ENCODE measurements around the gene RACGAP1.

The RACGAP1 gene

DNA sequence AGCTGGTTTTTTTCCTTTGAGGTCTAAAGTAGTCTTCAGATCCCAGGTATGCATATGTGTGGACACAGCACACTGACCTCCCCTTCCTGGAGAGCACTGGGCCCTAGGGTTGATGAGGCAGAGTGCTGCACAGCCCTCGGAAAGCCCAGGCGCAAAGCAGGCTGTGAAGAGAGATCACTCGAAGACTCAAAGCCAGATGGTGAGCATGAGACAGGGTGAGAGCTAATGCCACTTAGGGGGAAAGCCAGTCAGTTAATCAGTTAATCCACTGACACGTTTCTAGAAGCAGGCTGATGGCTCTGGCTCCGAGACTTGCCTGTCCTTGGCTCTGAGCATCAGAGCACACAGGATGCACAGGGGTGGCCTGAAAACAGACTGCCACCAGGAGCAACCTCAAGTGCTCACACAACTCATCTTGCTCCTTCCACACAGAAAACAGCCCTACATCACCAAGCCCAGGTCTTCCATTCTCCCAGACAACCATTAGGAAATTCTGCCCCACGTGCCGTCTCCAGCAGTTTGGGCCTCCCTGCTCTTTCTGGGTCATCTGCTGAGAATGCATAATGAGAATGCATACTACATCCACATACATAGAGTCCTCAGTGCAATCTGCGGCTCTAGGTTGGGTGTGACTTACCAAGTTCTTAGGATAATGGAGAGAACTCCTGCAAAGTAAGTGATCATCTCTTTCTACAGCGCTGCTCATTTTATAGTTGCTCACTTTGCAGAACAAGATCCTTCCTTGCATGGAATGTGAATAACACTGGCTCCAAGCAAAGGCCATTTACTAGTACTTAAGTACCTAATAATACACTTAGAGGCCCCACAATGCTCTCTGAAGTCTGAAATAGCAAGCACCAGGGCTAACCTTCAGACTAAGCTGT is 40.6 kb downstream of the RACGAP1 start:
- no peak for DNase-seq

DNA sequence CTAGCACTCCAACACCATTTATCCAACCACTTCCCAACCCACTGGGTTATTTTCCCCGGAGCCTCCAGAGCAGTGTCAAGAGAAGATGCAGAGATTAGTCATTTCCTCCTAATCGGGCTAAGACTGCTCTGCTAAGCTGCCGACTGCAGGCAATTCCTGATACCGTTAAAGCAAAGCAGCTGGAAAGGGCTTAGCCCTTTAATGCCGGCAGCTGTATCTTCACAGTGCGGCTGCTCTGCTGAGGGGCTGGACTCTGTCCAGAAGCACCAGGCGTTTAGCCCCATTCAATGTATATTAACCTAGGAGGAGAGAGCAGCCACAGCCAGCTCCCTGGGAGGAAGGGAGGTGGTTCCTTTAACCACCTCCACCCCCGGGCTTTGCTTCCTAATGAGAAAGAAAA is 41.4 kb downstream of the RACGAP1 start:
- DNase-seq, result no peak

DNA sequence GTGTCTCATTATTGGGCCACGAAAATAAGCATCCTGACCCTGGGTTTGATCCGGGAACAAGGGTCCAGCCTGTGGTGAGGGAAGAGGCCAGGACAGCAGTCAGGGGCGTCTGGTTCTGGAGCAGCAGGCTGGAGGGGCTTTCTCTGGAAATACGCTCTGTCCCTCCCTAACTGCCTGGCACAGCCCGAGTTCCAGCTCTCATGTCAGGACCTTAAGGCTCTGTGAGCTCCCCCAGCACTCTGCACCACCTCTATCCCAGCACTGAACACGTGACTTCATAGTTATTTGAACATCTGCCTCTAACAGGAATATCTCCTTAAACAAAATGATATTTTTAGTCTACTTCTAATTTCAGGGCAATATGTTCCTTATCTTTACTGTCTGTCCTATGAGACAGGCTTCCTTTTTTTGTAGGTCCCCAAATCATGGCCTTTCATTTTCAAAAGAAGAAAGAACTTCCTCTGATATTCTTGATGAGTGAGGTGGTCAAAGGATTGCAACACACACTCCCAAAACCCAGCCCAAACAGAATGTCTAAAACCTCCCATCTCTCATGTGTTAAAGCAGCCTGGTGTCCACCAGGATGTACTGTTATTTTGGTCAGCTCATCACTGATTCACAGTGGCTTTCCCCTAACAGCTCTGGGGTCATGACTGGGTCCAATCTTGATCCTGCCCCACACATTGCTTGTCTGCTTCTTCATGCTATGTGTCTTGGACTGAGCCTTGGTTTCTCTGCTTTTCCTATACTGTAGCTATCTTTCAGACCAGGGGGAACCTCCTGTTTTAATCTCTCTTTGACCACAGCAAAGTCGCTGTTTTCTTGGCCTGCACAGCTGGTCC is 42.8 kb downstream of the RACGAP1 start:
- no peak for DNase-seq

GRCh38 chr12:49980501-49981349 is 44.6 kb downstream of the RACGAP1 start:
- no peak for DNase-seq

GRCh38 chr12:49979791-49980190 is 45.5 kb downstream of the RACGAP1 start:
- no peak for DNase-seq

- DNase-seq, result no peak
These were observed 46.2 kb downstream of the RACGAP1 start for GRCh38 chr12:49979016-49979586.

DNA sequence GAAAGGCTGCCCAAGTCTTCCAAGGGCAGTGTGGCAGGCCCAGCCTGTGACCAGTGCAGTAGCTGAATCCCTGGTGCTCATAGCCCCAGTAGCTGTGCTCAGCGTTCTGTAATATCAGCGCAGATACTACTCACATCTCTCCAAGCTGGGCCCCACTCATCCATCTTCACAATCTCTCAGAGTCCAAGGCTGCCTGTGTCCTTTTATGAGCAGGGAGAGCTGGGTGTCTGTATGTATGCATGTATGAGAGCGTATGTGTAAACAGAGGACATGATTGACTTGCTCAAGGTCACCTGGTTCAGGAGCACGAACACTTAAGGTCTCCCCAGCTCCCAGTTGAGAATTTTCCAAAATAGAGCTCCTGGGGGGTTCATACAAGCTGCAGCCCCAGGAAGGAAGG is 47.2 kb downstream of the RACGAP1 start:
- no peak for DNase-seq

GRCh38 chr12:49976557-49976956 is 48.7 kb downstream of the RACGAP1 start:
- no peak for DNase-seq

DNA sequence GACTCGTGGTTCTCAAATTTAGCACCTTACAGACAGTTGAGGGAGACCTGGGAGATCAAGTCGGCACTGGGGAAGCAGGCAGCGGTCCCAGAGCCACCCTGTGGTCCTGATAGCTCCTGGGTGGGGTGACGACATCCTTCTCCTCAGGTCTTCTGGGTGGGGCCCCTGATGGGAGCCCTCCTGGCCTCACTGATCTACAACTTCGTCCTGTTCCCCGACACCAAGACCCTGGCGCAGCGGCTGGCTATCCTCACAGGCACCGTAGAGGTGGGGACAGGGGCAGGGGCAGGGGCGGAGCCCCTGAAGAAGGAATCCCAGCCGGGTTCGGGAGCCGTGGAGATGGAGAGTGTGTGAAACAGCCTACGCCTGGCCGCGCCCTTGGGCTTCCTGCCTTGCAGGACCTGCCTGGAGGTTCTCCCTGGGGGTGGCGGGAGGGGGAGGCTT is 50.0 kb downstream of the RACGAP1 start:
- DNase-seq, result no peak

DNA sequence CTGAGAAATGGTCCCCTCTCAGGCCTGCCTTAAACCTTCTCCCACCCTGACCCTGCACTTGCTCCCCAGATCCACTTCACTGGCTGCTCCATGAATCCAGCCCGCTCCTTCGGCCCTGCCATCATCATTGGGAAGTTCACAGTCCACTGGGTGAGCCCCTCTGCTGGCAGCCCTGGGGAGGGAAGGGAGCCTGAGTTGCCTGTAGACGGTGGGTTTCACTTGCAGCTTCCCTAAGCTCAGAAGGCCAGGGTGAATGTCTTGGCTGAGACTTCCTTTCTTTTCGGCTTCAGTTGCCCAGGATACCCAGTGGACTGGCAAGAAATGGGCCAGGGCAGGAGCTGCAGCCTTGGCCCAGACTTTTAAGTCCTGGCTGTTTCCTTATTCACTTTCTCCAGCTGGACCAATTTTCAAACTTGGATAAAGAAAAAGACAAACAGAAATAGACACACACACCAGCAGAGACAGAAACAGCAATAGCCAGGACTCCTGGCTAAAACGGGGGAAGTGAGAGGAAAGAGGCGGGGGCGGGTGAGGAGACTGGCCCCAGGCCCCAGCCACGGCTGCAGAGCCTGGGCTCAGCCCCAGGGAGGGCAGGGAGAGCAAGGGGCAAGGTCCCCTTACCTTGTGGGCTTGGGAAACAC is 50.5 kb downstream of the RACGAP1 start:
- no peak for DNase-seq

GRCh38 chr12:49974231-49974675 is 51.0 kb downstream of the RACGAP1 start:
- no peak for DNase-seq

DNA sequence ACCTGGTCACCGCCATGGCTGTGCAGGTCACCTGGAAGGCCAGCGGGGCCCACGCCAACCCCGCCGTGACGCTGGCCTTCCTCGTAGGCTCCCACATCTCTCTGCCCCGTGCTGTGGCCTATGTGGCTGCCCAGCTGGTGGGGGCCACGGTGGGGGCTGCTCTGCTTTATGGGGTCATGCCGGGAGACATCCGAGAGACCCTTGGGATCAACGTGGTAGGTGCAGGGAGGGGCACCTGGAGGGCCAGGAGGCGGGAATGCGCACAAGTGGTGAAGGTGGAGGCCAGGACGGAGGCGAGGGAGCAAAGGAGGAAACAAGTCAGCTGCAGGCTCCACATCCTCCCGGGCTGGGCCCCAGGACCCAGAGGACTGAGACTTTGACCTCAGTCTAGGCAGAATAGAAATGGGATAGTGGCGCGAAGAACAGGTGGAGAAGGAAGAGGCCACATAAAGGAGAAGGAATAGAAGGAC is 51.9 kb downstream of the RACGAP1 start:
- no peak for DNase-seq

DNA sequence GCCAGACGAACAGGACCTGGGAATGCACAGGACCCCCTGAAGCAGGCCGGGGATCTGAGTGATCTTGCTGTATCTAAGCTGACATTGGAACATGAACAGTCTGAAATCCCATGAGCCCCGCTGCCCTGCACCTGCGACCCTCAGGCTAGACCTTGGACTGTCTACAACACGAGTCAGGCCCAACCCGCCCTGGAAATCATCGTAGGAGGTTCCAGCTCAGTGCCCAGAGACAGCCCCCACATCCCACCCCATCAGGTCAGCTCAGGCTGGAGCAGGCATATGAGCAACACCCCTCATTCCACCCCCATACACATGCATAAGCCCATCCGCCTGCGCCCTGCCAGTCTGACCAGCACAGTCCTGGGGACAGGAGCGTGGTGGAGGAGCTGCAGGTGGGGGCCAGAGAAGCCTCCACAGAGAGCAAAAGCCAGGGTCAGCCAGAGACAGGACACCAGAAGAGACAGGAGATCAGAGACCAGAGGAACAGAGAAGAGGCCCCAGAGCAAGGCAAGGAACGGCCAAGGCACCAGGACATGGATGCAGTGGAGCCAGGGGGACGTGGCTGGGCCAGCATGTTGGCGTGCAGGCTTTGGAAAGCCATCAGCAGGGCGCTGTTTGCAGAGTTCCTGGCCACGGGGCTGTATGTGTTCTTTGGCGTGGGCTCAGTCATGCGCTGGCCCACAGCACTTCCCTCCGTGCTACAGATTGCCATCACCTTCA is 52.5 kb downstream of the RACGAP1 start, which contains the start of gene AQP6:
TSS of gene AQP6 (plus strand) at position 307 of the 720 bp plus-strand sequence. CDS start at position 534, 227 bp downstream.
- DNase-seq, result no peak

- DNase-seq, result no peak
These were observed 53.2 kb downstream of the RACGAP1 start for GRCh38 chr12:49972129-49972528.

DNA sequence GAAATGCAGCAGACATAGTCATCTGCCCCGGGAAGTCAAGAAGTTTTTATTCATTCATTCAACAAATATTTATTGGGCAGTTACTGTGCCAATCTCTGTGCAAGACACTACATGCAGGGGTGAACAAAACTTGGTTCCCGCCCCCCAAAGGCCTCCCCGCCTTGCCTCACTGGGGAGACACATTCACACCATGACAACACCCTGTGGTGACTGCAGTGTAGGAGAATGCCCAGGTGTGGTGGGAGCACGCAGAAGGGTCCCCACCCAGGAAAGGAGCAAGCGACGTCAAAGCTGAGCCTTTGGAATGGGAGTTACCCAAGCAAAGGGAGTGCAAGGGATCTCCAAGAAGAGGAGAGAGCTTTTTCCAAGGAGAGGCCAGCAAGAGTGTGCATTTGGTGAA is 54.2 kb downstream of the RACGAP1 start:
- no peak for DNase-seq

- no peak for DNase-seq
These were observed 54.6 kb downstream of the RACGAP1 start for GRCh38 chr12:49970658-49971057.

DNA sequence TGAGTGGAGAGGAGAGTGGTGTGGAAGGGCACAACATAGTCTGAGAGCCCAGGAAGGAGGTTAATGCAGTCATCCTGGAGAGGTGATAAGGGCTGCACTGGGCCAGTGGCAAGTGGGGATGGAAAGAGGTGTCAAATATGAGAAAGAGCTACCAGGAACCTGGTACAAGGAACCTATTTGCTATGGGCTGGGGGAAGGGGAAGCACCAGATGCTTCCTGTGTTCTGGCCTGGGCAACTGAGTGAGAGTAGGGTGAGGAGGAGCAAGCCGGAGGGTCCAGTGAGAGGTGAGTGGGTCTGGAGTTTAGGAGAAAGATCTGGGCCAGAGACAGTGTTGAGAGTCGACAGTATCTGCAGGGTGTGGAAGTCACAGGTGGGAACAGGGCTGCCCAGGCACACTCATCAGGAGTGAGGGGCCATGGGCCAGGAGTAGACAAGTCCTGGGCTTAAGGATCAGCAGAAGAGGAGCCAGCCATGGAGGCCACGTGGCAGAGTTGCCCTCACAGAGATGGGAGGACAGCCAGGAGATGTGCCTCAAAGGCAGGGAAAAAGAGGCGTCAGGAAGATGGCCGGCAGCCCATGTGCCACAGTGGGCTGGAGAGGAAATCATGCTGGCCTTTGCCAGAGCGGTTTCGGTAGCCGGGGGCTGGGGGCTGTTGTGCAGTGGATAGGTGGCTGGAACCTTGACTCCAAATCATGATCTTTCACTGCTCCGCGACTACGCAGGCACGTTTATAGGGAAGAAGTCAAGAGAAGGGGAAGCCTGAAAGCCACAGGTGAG is 55.5 kb downstream of the RACGAP1 start:
- no peak for DNase-seq

GRCh38 chr12:49969027-49969426 is 56.3 kb downstream of the RACGAP1 start:
- no peak for DNase-seq

GRCh38 chr12:49968471-49968870 is 56.8 kb downstream of the RACGAP1 start:
- DNase-seq, result no peak

- no peak for DNase-seq
These were observed 57.5 kb downstream of the RACGAP1 start for GRCh38 chr12:49967777-49968250.

Measured in activated CD4-positive, alpha-beta T cell treated with anti-CD3 and anti-CD28 coated beads, Interleukin-2, amount 50 U/mL, for 1 hour (primary cell).